ENCODE results near the gene PRSS21.

Gene PRSS21

GRCh38 chr16:2808181-2808580 lies 8.9 kb upstream of the PRSS21 start:
- DNase-seq = no peak

GRCh38 chr16:2809149-2809760 lies 7.8 kb upstream of the PRSS21 start:
- DNase-seq = no peak

- DNase-seq = no peak
Observed at GRCh38 chr16:2810651-2811050, 6.4 kb upstream of the PRSS21 start.

- DNase-seq = no peak
Observed at GRCh38 chr16:2811703-2812471, 5.2 kb upstream of the PRSS21 start.

GRCh38 chr16:2813771-2814221 lies 3.2 kb upstream of the PRSS21 start:
- DNase-seq = no peak

GRCh38 chr16:2814551-2815298 lies 2.3 kb upstream of the PRSS21 start:
- no peak for DNase-seq

GRCh38 chr16:2815299-2815771 lies 1.7 kb upstream of the PRSS21 start:
- DNase-seq = no peak

GRCh38 chr16:2817340-2818271 lies 569 bp downstream of the PRSS21 start:
- DNase-seq = no peak

- DNase-seq = no peak
Observed at GRCh38 chr16:2818272-2818876, 1.3 kb downstream of the PRSS21 start.

GRCh38 chr16:2819179-2819938 lies 2.3 kb downstream of the PRSS21 start:
- DNase-seq = no peak

GRCh38 chr16:2819939-2820835 lies 3.1 kb downstream of the PRSS21 start:
- DNase-seq = no peak

- no peak for DNase-seq
Observed at GRCh38 chr16:2820836-2821486, 3.9 kb downstream of the PRSS21 start.

- no peak for DNase-seq
Observed at GRCh38 chr16:2821487-2822157, 4.6 kb downstream of the PRSS21 start.

GRCh38 chr16:2822158-2822495 lies 5.1 kb downstream of the PRSS21 start:
- no peak for DNase-seq

GRCh38 chr16:2822496-2822895 lies 5.5 kb downstream of the PRSS21 start:
- DNase-seq = no peak

GRCh38 chr16:2824626-2825025 lies 7.6 kb downstream of the PRSS21 start:
- no peak for DNase-seq

GRCh38 chr16:2825049-2825742 lies 8.2 kb downstream of the PRSS21 start:
- no peak for DNase-seq

- DNase-seq = no peak
Observed at GRCh38 chr16:2825906-2826305, 8.9 kb downstream of the PRSS21 start.

Data from NCI-H748 treated with DMSO at 0.1 percent for 48 hours (cell line).